T-helper 1 cell treated with Interleukin-12 subunit alpha and Interleukin-12 subunit beta and Interleukin-4 antibody, amounts not matched to agents 30 ng/mL and 1 ng/mL, for 36 hours (primary cell): ENCODE data around the gene RHBDL3. TPM values are rescaled to one million over a fixed set of nuclear protein-coding genes. Genes with fewer than 3 reads are reported as not detected.

Source experiments
- intact Hi-C: fragments of 100-400 bp; cut with micrococcal nuclease; formaldehyde crosslinking; loops from one replicate; pipeline ENCODE4 v1.15.1; 2024
- total RNA-seq: library from RNA; stranded (reverse); gene quantifications from 2 replicates; pipeline ENCODE4 v1.2.3, GENCODE V29; 2022

Gene RHBDL3
- total RNA-seq, 1 donor from 2014 or later: 0.07 TPM

DNA sequence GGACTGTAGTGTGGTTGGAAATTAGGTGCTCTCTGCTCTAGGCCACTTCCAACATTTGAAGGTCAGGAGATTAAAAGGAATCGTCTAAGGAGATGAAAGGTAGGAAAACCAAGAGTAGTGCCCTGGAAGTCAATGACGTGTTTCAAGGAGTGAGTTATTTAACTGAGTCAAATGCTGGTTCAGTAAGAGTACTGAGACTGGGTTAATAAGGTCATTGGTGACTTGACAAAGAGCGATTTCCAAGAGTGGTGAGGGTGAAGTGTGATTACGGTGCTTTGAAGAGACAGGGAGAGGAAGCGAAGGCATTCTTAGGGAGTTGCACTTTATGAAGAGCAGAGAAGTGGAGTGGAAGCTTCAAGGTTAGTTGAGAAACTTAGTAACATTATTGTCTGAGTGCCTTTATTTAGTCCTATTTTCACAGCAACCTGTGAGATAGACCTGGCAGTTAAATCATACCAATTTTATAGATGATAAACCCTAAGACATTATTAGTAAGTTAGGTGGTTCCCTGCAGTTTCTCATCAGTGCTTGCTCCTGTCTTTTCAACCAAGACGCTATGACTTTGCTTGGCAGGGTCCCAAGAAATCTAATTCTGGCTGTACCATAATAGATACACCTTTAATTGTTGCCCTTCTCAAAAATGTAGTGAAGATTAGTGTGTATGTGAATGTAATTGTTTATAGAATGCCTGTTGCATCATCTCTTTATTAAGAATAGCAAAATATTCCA is 90.2 kb downstream of the RHBDL3 start:
- intact Hi-C loops: loop anchor here (10.0 kb wide), 1 partner anchor 1041 kb away; the partner anchor contains the start of gene EVI2B

DNA sequence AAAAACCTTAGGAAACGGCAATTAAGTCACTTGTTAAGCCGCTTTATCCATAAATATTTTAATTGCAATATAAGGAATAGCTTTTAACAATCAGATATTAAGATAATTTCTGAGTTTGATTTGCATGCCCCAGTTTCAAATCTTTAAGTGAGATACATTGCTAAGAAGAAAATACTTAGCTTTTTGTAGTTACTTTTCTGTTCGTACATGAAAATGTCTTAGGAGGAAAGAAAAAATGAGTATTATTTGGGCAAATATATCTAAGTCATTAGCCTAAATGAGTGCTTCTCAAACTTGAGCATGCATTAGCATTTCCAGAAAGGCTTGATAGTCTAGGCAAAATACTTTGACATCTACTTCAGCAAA is 90.7 kb downstream of the RHBDL3 start:
- intact Hi-C loops: loop anchor here (10.0 kb wide), 1 partner anchor 1042 kb away; the partner anchor contains the start of gene EVI2B

- intact Hi-C loops: loop anchor here (10.0 kb wide), 1 partner anchor 1042 kb away; the partner anchor contains the start of gene EVI2B
These were observed 91.1 kb downstream of the RHBDL3 start for GRCh38 chr17:32356750-32357149.

DNA sequence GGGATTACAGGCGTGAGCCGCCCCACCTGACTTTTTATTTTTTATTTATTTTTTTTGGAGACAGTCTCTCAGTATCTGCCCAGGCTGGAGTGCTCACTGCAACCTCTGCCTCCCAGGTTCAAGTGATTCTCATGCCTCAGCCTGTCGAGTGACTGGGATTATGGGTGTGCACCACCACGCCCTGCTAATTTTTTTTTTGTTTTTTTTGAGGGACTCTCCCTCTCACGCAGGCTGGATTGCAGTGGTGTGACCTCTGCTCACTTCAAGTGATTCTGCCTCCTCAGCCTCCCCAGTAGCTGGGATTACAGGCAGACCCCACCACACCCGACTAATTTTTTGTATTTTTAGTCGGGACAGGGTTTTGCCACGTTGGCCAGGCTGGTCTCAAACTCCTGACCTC is 92.0 kb downstream of the RHBDL3 start:
- intact Hi-C loops: loop anchor here (10.0 kb wide), 1 partner anchor 1043 kb away; the partner anchor contains the start of gene EVI2B

DNA sequence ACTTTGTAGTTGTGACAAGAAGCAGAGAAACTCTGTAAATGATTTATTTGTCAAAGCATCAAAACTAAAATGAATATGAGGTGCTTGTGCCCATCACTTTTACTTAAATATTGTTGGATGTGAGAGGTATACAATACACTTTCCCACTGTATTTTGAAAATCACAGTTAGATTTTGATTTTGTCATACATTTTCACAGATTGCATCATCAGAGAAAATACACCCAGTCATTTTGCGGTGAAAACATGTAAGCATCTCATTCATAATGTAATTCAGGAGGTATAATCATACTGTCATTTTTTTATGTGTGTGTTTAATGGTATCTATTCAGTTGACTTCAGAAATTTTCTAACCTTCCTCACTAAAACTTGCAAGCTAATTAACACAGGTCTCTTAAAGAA is 95.6 kb downstream of the RHBDL3 start:
- intact Hi-C loops: no loop called here

GRCh38 chr17:32370426-32370825 is 104.8 kb downstream of the RHBDL3 start:
- intact Hi-C loops: no loop called here

Other genes starting within 250 kb of the RHBDL3 start
- 27.6 and 28.1 TPM in 2 replicates for gene RHOT1, start 123.3 kb upstream of the RHBDL3 start, total RNA-seq
- gene C17orf75, start 76.3 kb downstream of the RHBDL3 start, total RNA-seq: 24.6 and 31.6 TPM in 2 replicates
- gene ZNF207, start 84.3 kb downstream of the RHBDL3 start, total RNA-seq: 281 and 292 TPM in 2 replicates
- gene PSMD11, start 178.7 kb downstream of the RHBDL3 start, total RNA-seq: 133 and 145 TPM in 2 replicates
- 3.5 and 3.9 TPM in 2 replicates for gene CDK5R1, start 221.2 kb downstream of the RHBDL3 start, total RNA-seq